CD14-positive monocyte (primary cell): ENCODE data around the gene RSPRY1. TPM values are rescaled to one million over a fixed set of nuclear protein-coding genes. Genes with fewer than 3 reads are reported as not detected.

ENCODE experiments used
- DNase-seq, 3 donors: peaks; one replicate each; pipeline ENCODE4 v3.0.0-alpha.2; 2011 to 2022
- H2AFZ ChIP-seq: 2 replicates; pipeline ENCODE4 v1.6.0; 2012; ENCODE audit warnings: mild to moderate bottlenecking, low read depth, low read length, inconsistent platforms; ENCODE audit not compliant: insufficient read depth, poor library complexity, severe bottlenecking
- H3K27ac ChIP-seq, 2 donors: 1 replicate in 1 of 2; 2 replicates in 1 of 2; pipeline ENCODE4 v1.5.1; 2012 to 2013; ENCODE audit warnings: low read length in 2 of 2, control low read depth in 1 of 2, inconsistent platforms in 1 of 2, low read depth in 1 of 2, mild to moderate bottlenecking in 1 of 2
- H3K27me3 ChIP-seq, 2 donors: one replicate each; pipeline versions ENCODE4 v1.6.0 to v1.6.1; 2011 to 2013; ENCODE audit warnings: low read length in 2 of 2; ENCODE audit not compliant: control insufficient read depth in 2 of 2, insufficient read depth in 2 of 2
- H3K36me3 ChIP-seq, 2 donors: replicated peaks in 1 of 2; 1 replicate in 1 of 2; 2 replicates in 1 of 2; pipeline versions ENCODE4 v1.5.1 to v1.6.1; 2012 to 2013; ENCODE audit warnings: low read length in 2 of 2, control low read depth in 1 of 2, inconsistent platforms in 1 of 2, mild to moderate bottlenecking in 1 of 2; ENCODE audit not compliant: insufficient read depth in 2 of 2, control insufficient read depth in 1 of 2
- H3K4me1 ChIP-seq, 2 donors: 1 replicate in 1 of 2; 2 replicates in 1 of 2; pipeline versions ENCODE4 v1.5.1 to v1.6.1; 2012 to 2013; ENCODE audit warnings: low read length in 2 of 2, control low read depth in 1 of 2, inconsistent platforms in 1 of 2, mild to moderate bottlenecking in 1 of 2, moderate library complexity in 1 of 2; ENCODE audit not compliant: insufficient read depth in 2 of 2, control insufficient read depth in 1 of 2
- H3K4me2 ChIP-seq: replicated peaks from 2 replicates; pipeline ENCODE3; 2012; ENCODE audit warnings: low read length, moderate library complexity, mild to moderate bottlenecking; ENCODE audit not compliant: poor library complexity, severe bottlenecking; ENCODE audit errors: extremely low read depth
- H3K4me3 ChIP-seq, 3 experiments: fragments of 200-600 bp in 1 of 3; sonication (generic) in 1 of 3; replicated peaks in 1 of 3; 1 replicate in 2 of 3; 2 replicates in 1 of 3; pipeline ENCODE4 v1.5.1; 2011 to 2013; ENCODE audit warnings: low read length in 3 of 3, mild to moderate bottlenecking in 3 of 3, control low read depth in 2 of 3, low read depth in 2 of 3, inconsistent platforms in 1 of 3, moderate library complexity in 1 of 3
- H3K79me2 ChIP-seq: 2 replicates; pipeline ENCODE4 v1.6.0; 2012; ENCODE audit warnings: mild to moderate bottlenecking, control low read depth, inconsistent platforms, low read length, moderate library complexity; ENCODE audit not compliant: insufficient read depth
- H3K9ac ChIP-seq: 2 replicates; pipeline ENCODE4 v1.6.0; 2017; ENCODE audit warnings: low read length, mild to moderate bottlenecking; ENCODE audit not compliant: insufficient read depth, poor library complexity, severe bottlenecking
- H3K9me3 ChIP-seq, 2 donors: replicated peaks in 1 of 2; 1 replicate in 1 of 2; 2 replicates in 1 of 2; pipeline versions ENCODE4 v1.5.1 to v1.6.1; 2012 to 2013; ENCODE audit warnings: low read length in 2 of 2, control low read depth in 1 of 2; ENCODE audit not compliant: control insufficient read depth in 1 of 2, insufficient read depth in 1 of 2
- H4K20me1 ChIP-seq: 2 replicates; pipeline ENCODE4 v1.6.0; 2012; ENCODE audit warnings: mild to moderate bottlenecking, low read length, control low read depth, moderate library complexity; ENCODE audit not compliant: insufficient read depth
- H3K27ac Mint-ChIP-seq, 7 donors: one replicate each; pipeline ENCODE4 v1.8.0; 2020; ENCODE audit warnings: mild to moderate bottlenecking in 7 of 7, mixed read lengths in 7 of 7, moderate library complexity in 6 of 7, inconsistent platforms in 2 of 7
- H3K27me3 Mint-ChIP-seq, 3 donors: one replicate each; pipeline ENCODE4 v1.8.0; 2021 to 2022; ENCODE audit warnings: low read depth in 3 of 3, mild to moderate bottlenecking in 3 of 3, mixed read lengths in 3 of 3, moderate library complexity in 3 of 3, inconsistent platforms in 1 of 3
- H3K36me3 Mint-ChIP-seq, 2 donors: one replicate each; pipeline ENCODE4 v1.8.0; 2020; ENCODE audit warnings: mixed read lengths in 2 of 2, inconsistent platforms in 1 of 2, mild to moderate bottlenecking in 1 of 2
- H3K4me1 Mint-ChIP-seq: one replicate; pipeline ENCODE4 v1.8.0; 2020; ENCODE audit warnings: mild to moderate bottlenecking, mixed read lengths
- H3K4me3 Mint-ChIP-seq, 2 donors: one replicate each; pipeline ENCODE4 v1.8.0; 2020; ENCODE audit warnings: mild to moderate bottlenecking in 2 of 2, mixed read lengths in 2 of 2, moderate library complexity in 1 of 2
- H3K9me3 Mint-ChIP-seq, 7 donors: one replicate each; pipeline ENCODE4 v1.8.0; 2020 to 2022; ENCODE audit warnings: mixed read lengths in 7 of 7, mild to moderate bottlenecking in 6 of 7, moderate library complexity in 6 of 7, inconsistent platforms in 2 of 7
- CTCF ChIP-seq: fragments of 200-600 bp; IDR thresholded peaks from one replicate; pipeline ENCODE4 v1.8.0; 2022; ENCODE audit warnings: antibody characterized with exemption, mild to moderate bottlenecking
- WGBS: methylation state at CpG from one replicate; pipeline ENCODE4 v1.1.5; 2013; ENCODE audit warnings: missing lambda C conversion rate; ENCODE audit not compliant: insufficient coverage; 5-methylcytosine and 5-hydroxymethylcytosine counted together
- intact Hi-C, 2 donors: fragments of 100-400 bp; cut with micrococcal nuclease; formaldehyde crosslinking; loops; one replicate each; pipeline versions ENCODE4 v1.15.0 to v1.15.1; 2023
- polyA plus RNA-seq, 3 donors: library from polyadenylated mRNA; depleted of rRNA in 1 of 3; unstranded in 2 of 3; stranded (reverse) in 1 of 3; fragments of 300-500 nt in 2 of 3; fragments of >200 nt in 1 of 3; fragmentation: Illumina TruSeq in 2 of 3; gene quantifications; 1 replicate in 2 of 3; 2 replicates in 1 of 3; pipeline ENCODE4 v1.2.3, GENCODE V29; 2012 to 2021

Gene RSPRY1
- polyA plus RNA-seq, 3 donors: 15.7 to 28.3 (median 21.3) TPM

- Histone ChIP-seq H3K4me2 (no peak overlapping the region), H3K9ac (no peak overlapping the region), H3K27ac (no peak overlapping the region), H3K4me1 (peaks cover 10 to 15% of the 10 kb centered on the region in 2 donors), H3K27me3 (no peaks in the 10 kb centered on the region), H3K79me2 (no peaks in the 10 kb centered on the region), H3K4me3 (no peak overlapping the region), H4K20me1 (peaks cover 11% of the 10 kb centered on the region), H2AFZ (no peak overlapping the region), H3K36me3 (peaks cover 30 to 87% of the 10 kb centered on the region in 2 donors), H3K9me3 (no peaks in the 10 kb centered on the region)
- H3K4me3 Mint-ChIP-seq: no peak overlapping the region
- intact Hi-C loops: no loop called here
- peaks cover 40% of the 10 kb centered on the region for H3K4me1 Mint-ChIP-seq
- H3K27me3 Mint-ChIP-seq: peaks cover 0 to 2% (median 0%) of the 10 kb centered on the region in 3 donors
- 96% methylated on average over 6 of the region's 6 CpGs for WGBS
- no peak for DNase-seq
- no peaks in the 10 kb centered on the region for H3K9me3 Mint-ChIP-seq
- TF ChIP-seq CTCF: no peak
- peaks cover 48 to 72% of the 10 kb centered on the region in 2 donors for H3K36me3 Mint-ChIP-seq
- H3K27ac Mint-ChIP-seq: peak overlapping the region in 2 of 7 donors; percentile 21 to 63
These were observed 37.6 kb upstream of the RSPRY1 start for GRCh38 chr16:57148481-57148880.

GRCh38 chr16:57149391-57149790 lies 36.7 kb upstream of the RSPRY1 start:
- H3K4me3 Mint-ChIP-seq: no peak overlapping the region
- Histone ChIP-seq H3K36me3 (peaks cover 40 to 87% of the 10 kb centered on the region in 2 donors), H3K79me2 (no peaks in the 10 kb centered on the region), H2AFZ (no peak overlapping the region), H3K9me3 (no peaks in the 10 kb centered on the region), H3K27me3 (no peaks in the 10 kb centered on the region), H3K4me2 (no peak overlapping the region), H3K27ac (no peak overlapping the region), H3K9ac (no peak overlapping the region), H4K20me1 (peaks cover 11% of the 10 kb centered on the region), H3K4me1 (peaks cover 10 to 15% of the 10 kb centered on the region in 2 donors), H3K4me3 (no peak overlapping the region)
- H3K36me3 Mint-ChIP-seq: peaks cover 57 to 73% of the 10 kb centered on the region in 2 donors
- intact Hi-C loops: no loop called here
- peaks cover 0 to 2% (median 0%) of the 10 kb centered on the region in 3 donors for H3K27me3 Mint-ChIP-seq
- no peak for DNase-seq
- H3K9me3 Mint-ChIP-seq: no peaks in the 10 kb centered on the region
- no peak for TF ChIP-seq CTCF
- H3K4me1 Mint-ChIP-seq: peaks cover 40% of the 10 kb centered on the region
- peak overlapping the region in 2 of 7 donors; percentile 30 to 48 for H3K27ac Mint-ChIP-seq
- WGBS: 95% methylated on average over 10 of the region's 10 CpGs
